ENCODE data around the gene SUGCT. TPM values are rescaled to one million over a fixed set of nuclear protein-coding genes. Genes with fewer than 3 reads are reported as not detected.

SUGCT gene
- total RNA-seq, 2 donors from 2014 or later, result 3.3 to 15.2 TPM

GRCh38 chr7:40463446-40463845 is 328.6 kb downstream of the SUGCT start:
- H3K4me3 ChIP-seq, result peak overlapping the region; percentile 53
- H3K27ac ChIP-seq, result peak overlapping the region; percentile 58 to 63
- H3K27me3 ChIP-seq (replicated peaks; ENCODE audit: insufficient read depth), result no peaks in the 10 kb centered on the region
- H3K9me3 ChIP-seq, result no peaks in the 10 kb centered on the region
- ATAC-seq (ENCODE audit: insufficient number of reproducible peaks, low FRiP score, low read depth) (no peak), DNase-seq (ENCODE audit: low spot score) (no peak)
- no peak for TF ChIP-seq CTCF (IDR thresholded peaks at IDR 0.05)
- H3K36me3 ChIP-seq, result no peaks in the 10 kb centered on the region
- H3K4me1 ChIP-seq (ENCODE audit: control insufficient read depth in 1 of 2, low read depth in 2 of 2), result peaks cover 0 to 48% of the 10 kb centered on the region in 2 donors

- peak; percentile 82 for ATAC-seq (ENCODE audit: insufficient number of reproducible peaks, low FRiP score, low read depth)
- H3K27ac ChIP-seq, result peak overlapping the region; percentile 89 to 90
- no peaks in the 10 kb centered on the region for H3K36me3 ChIP-seq
Observed at GRCh38 chr7:40468891-40469864, 334.4 kb downstream of the SUGCT start.

GRCh38 chr7:40470091-40470592 is 335.3 kb downstream of the SUGCT start:
- TF ChIP-seq CTCF (IDR thresholded peaks at IDR 0.05), result no peak
- Histone ChIP-seq H3K4me1 (ENCODE audit: control insufficient read depth in 1 of 2, low read depth in 2 of 2) (peaks cover 4 to 39% of the 10 kb centered on the region in 2 donors), H3K27me3 (replicated peaks; ENCODE audit: insufficient read depth) (no peaks in the 10 kb centered on the region), H3K4me3 (peak overlapping the region; percentile 16), H3K36me3 (no peaks in the 10 kb centered on the region), H3K9me3 (no peaks in the 10 kb centered on the region), H3K27ac (peak overlapping the region; percentile 89 to 90)
- ATAC-seq (ENCODE audit: insufficient number of reproducible peaks, low FRiP score, low read depth) (peak; percentile 51), DNase-seq (ENCODE audit: low spot score) (no peak)

More at GRCh38 chr7:40468891-40469864, 334.4 kb downstream of the SUGCT start:
- Histone ChIP-seq H3K4me1 (ENCODE audit: control insufficient read depth in 1 of 2, low read depth in 2 of 2) (peaks cover 4 to 40% of the 10 kb centered on the region in 2 donors), H3K27me3 (replicated peaks; ENCODE audit: insufficient read depth) (no peaks in the 10 kb centered on the region), H3K4me3 (no peak overlapping the region), H3K9me3 (no peaks in the 10 kb centered on the region)
- TF ChIP-seq CTCF (IDR thresholded peaks at IDR 0.05), result no peak
- no peak for DNase-seq (ENCODE audit: low spot score)

DNA sequence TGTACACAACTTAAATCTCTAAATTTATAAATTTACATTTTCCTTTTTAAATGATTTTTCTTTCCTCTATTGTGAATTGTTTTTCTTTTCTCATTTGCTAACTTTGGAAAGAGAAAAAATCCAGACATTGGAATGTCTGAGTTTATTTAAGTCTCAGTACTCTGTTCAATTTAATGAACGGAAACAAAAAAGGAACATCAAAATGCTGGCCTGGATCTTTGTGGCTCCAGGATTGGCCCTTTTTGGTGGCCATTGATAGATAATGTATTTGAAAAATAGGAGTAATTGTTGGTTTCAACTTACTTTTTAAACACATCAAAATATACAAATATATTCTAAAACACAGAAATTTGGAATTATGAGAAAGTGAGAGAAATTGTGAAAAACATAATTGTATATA is 336.0 kb downstream of the SUGCT start:
- Histone ChIP-seq H3K4me3 (peak overlapping the region; percentile 16), H3K27ac (peak overlapping the region; percentile 89 to 90), H3K4me1 (ENCODE audit: control insufficient read depth in 1 of 2, low read depth in 2 of 2) (peaks cover 4 to 39% of the 10 kb centered on the region in 2 donors), H3K27me3 (replicated peaks; ENCODE audit: insufficient read depth) (no peaks in the 10 kb centered on the region), H3K36me3 (no peaks in the 10 kb centered on the region), H3K9me3 (no peaks in the 10 kb centered on the region)
- no peak for ATAC-seq (ENCODE audit: insufficient number of reproducible peaks, low FRiP score, low read depth)
- TF ChIP-seq CTCF (IDR thresholded peaks at IDR 0.05), result no peak
- no peak for DNase-seq (ENCODE audit: low spot score)

- Histone ChIP-seq H3K4me1 (ENCODE audit: control insufficient read depth in 1 of 2, low read depth in 2 of 2) (peaks cover 4 to 39% of the 10 kb centered on the region in 2 donors), H3K9me3 (no peaks in the 10 kb centered on the region), H3K4me3 (no peak overlapping the region), H3K27ac (no peak overlapping the region), H3K36me3 (no peaks in the 10 kb centered on the region), H3K27me3 (replicated peaks; ENCODE audit: insufficient read depth) (no peaks in the 10 kb centered on the region)
- no peak for TF ChIP-seq CTCF (IDR thresholded peaks at IDR 0.05)
- DNase-seq (ENCODE audit: low spot score) (no peak), ATAC-seq (ENCODE audit: insufficient number of reproducible peaks, low FRiP score, low read depth) (no peak)
Observed at GRCh38 chr7:40471891-40472290, 337.1 kb downstream of the SUGCT start.

Measured in thoracic aorta (tissue), 2 donors.